NAMALWA (cell line): ENCODE data around the gene HSPA4L.

ENCODE experiments used
- DNase-seq: peaks from one replicate; pipeline ENCODE4 v3.0.0-alpha.2; 2015; ENCODE audit warnings: low spot score

HSPA4L gene

DNA sequence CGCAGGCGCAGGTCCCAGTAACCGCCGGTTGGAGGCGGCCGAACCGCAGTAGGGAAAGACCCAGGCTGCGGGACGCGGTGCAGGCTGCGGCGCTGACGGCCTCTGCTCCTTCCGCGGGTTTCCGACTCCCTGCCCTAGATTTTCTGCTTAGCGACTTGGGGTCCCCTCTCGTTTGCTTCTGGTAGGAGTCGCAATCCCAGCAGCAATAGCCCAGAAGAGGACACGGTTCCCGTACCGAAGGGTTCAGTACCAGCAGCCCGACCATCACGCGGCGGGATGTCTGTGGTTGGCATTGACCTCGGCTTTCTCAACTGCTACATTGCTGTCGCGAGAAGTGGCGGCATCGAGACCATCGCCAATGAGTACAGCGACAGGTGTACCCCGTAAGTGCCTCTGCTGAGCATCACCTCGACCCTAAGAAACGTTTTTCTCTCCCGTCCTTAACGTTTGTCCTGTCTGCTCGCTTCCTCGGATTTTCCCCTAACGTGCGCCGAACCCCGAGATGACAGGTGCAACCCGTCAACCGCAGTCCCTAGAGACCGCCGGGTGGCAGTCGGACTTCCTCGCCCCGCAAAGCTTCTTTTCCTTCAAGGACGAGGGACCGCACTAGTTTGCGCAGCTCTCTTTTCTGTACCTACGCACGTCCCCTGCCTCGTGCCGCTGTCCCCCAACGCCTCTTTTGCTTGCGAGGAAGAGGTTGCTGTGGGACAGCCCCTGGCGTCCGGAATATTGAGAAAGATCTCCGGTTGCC, at the start of gene HSPA4L:
HSPA4L (plus strand) TSS at position 48 of the 751 bp plus-strand sequence; CDS start at position 277, 229 bp downstream.
- peak; percentile 78 for DNase-seq

DNA sequence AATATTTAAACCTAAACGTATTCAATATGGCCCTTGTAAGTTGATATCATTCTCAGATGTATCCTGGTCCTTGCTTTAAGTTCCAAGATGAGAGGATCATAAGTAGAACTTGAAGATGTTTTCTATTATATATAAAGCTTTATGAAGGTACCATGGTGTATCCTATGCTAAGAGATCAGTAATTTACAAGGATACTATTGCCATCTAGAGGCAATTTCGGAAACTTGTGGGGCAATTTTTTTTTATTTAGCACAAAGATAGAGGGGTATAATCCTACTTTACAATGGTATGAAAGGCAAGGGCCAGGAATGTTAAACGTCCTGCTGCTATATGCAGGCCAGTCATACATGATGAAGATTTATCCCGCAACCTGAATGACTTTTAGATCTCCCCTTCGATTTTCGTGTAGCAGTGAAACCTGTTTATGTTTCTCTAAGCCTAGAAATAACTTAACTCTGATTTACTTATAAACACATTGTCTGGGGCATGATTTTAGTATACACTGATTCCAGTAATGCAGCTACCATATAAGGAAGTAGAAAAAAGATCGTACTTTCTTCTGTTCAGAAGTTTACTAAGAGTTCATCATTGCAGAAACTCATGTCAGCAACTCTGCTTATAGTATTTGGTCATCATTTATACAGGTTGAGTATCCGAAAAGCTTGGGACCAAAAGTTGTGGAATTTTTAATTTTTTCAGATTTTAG, 49.3 kb upstream of the HSPA4L start:
- DNase-seq: peak; percentile 69

DNA sequence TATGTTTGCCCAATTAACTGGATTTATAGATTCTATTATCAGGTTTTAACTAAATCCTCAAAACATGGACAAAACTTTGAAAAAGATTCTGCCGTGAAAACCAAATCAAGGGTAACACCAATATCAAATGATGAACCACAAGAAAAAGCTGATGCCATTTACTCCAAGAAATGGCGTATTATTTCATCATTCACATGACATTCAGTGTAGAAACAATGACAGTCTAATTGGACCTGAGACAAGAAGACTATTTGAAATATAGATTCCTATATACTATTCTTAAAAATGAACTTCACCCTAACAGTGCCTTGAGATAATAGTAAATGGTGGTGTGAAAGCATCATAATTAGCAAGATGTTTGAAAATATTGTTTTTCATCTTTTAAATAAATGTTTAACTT, 47.1 kb upstream of the HSPA4L start:
- DNase-seq: no peak

DNA sequence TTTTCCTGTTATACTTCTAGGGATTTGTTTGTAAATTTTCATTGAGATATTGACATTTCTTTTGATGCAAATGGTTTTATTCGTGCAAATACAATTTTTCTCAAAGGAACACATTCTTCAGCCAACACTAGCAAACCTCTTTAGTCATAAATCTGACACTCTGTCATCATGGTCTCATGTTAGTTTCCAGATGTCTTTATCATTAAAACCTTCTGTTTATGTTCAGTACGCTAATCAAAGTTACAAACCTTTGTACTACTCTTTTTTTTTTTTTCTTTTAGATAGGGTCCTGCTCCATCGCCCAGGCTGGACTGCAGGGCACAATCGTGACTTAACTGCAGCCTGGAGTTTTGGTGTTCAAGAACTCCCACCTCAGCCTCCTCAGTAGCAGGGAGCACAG, 44.8 kb upstream of the HSPA4L start:
- no peak for DNase-seq

DNA sequence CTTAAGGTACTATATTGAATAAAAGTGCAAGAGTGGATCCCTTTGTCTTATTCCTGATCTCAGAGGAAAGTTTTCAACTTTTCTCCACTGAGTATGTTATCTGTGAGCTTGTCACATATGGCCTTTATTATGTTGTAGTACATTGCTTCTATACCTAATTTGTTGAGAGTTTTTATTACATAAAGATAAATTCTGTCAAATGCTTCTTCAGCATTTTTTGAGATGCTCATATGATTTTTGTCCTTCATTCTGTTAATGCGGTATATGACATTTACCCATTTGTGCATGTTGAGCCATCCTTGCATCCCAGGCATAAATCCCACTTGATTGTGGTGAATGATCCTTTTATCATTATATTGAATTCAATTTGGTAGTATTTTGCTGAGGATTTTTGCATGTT, 40.9 kb upstream of the HSPA4L start:
- DNase-seq: no peak

DNA sequence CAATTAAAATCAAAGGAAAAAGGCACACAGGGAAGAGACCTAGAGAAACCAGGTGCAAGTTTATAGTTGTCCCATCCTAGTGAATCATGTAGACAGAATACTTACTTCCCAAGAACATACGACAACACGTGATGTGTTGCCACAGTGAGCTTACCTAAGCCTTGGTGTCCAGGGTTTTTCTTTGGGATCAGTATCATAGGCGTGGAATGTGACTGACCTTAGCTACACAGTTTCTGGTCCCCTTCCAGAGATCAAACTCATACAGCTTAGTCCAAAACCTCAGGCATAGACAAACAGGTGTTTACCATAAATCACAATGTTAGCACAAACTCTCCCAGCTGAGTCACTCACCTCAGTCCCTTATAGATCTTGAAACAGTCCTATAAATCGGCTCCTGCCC, 34.2 kb upstream of the HSPA4L start:
- DNase-seq: no peak

DNA sequence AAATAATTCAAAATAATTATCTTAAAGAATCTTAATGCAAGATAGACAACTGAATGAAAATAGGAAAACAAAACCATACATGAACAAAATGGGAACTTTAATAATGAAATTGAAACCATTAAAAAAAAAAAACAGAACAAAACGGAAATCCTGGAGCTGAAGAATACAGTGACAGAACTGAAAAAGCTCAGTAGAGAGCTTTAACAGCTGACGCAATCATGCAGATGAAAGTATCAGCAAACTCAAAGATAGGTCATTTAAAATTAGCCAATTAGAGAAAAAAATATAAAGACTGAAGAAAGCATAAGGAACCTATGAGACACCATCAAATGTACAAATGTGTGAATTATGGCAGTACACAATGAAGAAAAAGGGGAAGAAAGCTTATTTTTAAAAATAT, 33.2 kb upstream of the HSPA4L start:
- no peak for DNase-seq

DNA sequence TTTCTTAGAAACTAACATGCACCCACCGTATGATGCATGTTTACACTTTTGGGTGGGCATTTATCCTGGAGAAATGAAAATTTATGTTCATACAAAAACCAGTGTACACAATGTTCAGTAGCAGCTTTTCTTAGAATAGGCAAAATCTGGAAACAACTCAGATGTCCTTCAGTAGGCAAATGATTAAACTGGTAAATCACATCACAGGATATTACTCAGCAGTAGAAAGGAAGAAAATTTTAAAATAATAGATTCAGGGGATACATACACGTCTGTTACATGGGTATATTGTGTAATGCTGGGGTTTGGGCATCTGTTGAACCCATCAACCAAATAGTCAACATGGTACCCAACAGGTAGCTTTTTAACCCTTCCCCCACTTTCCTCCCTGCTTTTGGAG, 25.2 kb upstream of the HSPA4L start:
- no peak for DNase-seq

DNA sequence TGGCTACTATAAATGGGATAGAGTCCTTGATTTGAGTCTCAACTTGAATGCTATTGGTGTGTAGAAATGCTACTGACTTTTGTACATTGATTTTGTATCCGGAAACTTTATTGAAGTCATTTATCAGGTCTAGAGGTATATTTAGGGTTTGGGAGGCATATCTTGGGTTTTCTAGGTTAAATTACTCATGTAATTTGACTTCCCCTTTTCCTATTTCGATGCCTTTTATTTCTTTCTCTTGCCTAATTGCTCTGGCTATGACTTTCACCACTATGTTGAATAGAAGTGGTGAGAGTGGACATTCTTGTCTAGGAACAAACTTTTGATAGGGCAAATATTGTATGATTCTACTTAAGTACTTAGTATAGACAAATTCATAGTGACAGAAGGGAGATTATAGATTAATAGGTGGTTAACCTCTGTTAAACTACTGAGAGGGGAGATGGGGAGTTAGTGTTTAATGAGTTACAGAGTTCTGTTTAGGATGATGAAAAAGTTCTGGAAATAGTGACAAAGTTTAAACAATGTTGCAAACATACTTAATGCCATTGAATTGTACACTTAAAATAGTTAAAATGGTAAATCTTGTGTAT, 22.8 kb upstream of the HSPA4L start:
- DNase-seq: no peak

DNA sequence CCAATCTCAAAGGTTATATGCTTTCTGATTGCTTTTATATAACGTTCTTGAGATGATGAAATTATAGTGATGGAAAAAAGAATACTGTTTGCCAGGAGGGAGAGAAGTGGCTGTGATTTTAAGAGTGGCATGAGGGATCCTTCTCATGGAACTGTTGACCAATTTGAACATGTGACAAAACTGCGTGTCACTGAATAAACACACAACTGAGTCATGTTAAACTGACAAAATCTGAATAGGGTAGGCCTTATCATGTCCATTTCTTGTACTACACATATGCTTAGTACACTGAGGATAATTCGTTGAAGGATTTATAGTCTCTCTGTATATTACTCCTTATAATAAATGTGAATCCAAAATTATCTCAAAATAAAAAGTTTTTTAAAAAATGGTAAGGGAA, 22.2 kb upstream of the HSPA4L start:
- DNase-seq: no peak

DNA sequence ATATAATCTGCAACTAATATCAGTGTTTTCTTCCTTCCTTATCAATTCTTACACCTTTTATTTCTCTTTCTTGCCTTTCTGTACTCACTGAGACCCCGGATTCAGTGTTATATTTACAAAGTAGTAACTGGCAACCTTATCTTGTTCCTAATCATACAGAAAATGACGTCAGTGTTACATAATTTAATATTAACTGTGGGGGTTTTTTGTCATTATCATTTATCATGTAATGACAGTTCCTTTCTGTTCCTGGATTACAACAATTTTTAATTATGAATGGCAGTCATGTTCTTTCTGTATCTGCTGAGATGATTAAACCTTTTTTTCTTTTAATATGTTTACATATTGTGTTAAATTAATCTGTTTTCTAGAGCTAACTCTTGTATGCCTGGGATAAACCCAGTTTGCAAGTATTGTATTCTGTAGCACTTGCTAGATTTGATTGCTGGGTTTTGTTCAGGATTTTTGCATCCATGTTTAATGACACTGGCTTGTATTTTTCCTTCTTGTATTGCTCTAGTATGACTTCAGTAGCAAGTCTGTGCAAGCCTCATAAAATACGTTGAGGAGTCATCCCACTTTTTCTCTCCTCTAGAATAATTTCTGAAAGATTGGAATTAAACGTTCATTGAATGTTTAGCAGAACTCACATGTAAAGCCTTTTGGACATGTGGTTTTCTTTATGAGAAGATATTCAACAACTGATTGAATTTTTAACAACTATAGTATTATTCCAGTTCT, 10.4 kb upstream of the HSPA4L start:
- DNase-seq: no peak

DNA sequence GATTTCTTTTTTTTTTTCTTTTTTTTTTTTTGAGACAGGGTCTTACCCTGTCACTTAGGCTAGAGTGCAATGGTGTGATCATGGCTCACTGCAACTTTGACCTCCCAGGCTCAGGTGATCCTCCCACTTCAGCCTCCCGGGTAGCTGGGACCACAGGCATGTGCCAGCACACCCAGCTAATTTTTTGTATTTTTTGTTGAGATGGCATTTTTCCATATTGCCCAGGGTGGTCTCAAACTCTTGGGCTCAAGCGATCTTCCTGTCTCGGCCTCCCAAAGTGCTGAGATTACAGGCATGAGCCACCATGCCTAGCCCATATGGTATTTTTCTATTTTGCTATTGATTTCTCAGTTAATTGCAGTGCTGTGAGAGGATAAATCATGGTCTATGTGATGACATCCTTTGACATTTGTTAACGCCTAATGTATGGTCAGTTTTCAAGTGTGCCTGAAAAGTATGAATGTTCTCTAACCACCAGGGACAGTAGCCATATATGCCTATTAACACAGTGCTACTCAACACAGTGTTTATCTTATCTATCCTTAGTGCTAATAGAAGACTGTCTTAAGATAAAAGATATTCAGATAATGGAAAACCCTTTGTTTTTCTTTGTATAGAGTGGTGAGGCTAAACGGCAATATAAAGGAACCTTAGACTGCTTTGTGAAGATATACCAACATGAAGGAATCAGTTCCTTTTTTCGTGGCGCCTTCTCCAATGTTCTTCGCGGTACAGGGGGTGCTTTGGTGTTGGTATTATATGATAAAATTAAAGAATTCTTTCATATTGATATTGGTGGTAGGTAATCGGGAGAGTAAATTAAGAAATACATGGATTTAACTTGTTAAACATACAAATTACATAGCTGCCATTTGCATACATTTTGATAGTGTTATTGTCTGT, 9.1 kb upstream of the HSPA4L start:
- DNase-seq: no peak

DNA sequence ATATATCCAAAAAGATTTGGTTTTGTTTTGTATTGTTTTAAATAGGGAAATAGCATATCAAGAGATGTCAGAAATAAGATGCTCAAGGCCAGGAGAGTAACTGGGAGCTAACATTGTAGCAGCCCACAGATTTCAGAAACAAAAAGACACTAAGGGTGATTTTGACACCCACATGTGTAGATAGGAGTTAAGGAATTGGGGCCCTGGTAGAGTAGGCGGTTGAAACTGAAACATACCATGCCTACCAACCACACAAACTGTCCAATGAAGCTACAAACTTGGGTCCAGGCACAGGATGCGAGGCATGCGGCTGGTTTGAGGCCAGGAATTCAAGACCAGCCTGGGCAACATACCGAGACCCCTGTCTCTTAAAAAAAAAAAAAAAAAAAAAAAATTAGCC, 6.3 kb upstream of the HSPA4L start:
- no peak for DNase-seq

DNA sequence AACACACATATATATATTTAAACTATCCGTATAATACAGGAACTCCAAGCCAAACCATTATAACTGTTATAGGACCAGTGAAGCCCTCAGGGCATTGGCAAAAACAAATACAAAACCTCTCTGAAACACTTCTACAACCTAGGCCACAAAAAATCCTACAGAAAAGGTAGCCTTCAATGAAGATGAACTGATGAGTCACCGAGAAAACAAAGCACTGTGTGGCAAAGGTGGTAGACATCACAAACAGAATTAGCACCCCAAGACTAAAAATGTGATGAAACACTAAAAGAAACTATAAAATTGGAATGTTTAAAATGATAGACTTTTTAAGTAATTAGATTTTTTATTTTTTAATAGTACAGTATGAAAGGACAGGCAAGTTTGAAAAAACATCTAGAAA, 5.5 kb upstream of the HSPA4L start:
- no peak for DNase-seq

DNA sequence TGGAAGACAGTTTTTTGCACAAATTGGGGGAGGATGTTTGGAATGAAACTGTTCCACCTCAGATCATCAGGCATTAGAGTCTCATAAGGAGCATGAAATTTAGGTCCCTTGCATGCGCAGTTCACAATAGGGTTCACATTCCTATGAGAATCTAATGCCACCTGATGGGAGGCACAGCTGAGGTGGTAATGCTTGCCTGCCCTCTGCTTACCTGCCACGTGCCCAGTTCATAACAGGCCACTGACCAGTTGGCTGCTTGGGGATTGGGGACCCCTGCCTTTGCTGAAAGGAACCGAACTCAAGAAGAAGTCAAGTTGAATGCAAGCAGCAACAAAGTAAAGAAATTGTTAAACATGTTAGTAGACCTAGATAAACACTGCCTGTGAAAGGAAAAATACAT, 4.6 kb upstream of the HSPA4L start:
- no peak for DNase-seq

DNA sequence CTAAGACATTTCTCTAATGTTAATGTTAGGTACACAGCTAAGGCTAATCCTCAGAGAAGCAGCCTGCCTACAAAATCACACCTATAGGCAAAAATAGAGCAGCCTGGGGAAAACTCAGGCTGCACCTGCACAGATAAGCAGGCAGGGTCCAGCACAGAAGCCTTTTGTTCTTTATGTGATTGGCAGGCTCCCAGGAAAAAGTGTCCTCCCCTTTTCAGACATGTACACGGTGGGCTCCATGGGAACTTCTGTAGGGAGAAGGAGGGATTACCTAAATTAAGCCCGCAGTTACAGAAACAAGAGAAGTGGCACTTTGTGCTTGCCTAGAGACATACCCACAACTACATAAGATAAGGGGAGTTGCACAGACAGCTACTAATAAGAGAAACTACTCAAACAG, 4.0 kb upstream of the HSPA4L start:
- DNase-seq: no peak

DNA sequence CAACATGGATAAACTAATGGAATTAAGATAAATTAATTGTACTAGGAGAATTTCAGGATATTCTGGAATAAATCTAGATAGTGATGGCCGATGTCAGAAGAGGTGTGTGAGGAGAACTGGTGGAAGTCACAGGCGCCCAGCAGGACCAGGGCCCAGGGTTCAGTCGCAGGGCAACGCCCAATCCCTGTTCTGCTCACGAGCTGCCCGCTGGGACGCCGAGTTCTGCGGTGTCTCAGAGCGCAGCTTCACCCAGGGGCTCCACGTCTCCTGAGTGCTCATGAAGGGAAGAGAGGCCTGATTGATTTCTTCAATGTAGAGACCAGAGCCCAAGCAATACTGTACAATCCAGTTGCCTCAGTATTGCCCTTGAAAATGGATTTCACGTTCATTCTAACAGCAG, 1.5 kb upstream of the HSPA4L start:
- DNase-seq: no peak

DNA sequence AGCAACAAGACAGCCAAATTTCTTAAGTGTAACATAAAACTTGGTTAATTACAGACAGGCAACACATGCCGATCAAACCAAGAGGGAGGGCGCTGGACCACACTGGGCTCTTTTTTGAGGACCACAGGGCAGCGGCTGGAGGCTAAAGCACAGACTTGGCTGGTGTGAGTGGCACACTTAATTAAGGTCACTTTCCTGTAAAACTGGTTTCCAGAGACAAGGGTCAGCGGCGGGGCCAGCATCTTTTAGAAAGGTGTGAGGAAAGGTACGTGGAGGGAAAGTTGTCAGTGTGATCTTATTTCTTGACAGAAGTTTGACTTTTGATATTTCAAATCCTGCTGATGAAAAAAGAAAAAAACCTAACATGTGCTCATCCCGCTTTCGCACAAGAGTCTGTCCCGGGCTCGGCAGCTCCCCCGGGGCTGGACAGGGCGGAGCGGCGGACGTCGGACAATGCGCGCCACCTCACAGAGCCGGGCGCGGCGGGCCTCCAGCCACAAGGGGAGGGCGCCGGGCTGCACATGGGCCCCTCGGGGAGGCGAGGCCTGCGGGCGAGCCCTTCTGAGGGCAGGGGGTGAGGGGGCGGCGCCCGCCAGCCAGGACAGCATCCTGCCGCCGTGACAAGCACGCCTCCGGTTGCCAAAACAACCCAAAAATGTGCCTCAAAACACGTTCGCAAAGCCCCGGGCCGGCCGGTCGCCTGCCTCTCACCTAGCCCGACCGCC, 660 bp upstream of the HSPA4L start:
- DNase-seq: no peak

DNA sequence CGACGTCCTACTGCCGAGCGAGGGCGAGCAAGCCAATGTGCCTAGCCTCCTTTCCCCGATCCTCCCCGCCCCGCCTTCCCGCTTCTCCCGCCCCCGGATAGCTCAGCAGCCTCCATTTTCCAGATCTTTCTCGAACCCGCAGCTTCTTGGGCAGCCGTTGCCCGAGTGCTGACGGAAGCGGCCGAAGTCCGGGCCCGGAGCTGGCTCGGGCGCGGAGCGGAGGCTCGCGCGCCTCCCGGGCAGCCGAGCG, 172 bp upstream of the HSPA4L start:
- peak; percentile 74 for DNase-seq

DNA sequence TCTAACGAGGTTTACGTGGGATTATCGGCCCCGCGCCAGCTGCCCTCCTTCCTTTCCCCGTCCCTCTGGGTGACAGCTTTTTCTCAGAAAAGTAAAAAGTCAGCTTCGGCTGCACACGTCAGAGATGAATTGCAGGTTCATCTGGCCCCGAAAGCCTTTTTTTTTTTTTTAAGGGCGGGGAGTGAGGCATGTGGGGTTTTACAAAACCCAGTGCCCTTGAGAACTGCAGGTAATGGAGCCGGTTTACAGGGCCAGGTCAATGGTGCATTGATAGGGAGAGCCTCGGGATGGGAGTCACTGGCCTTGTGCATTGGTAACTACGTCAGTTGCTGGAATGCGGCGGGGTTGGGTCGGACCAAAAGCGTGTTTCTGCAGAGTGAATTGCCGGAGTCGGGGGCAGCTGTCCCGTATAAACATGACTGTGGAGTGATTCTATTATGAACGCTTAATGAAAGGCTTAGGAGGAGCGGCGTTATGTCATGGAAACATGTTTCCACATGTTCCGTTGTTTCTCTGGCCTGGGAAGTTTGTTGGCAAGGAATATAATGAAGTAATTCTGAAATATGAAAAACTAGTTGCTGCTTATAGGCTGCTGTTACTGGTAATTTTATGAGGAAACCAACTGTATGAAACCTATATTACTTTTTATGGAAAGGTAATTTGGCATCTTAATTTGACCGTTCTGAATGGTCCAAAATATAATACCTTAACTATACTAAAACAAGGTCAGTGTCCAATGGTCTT, 1.1 kb downstream of the HSPA4L start:
- no peak for DNase-seq
